ENCODE results near the gene OCRL.

- no peak for TF ChIP-seq POLR2AphosphoS5 (IDR thresholded peaks at IDR 0.05; ENCODE audit: low read depth, low read length)
- TF ChIP-seq, protein P1, sequence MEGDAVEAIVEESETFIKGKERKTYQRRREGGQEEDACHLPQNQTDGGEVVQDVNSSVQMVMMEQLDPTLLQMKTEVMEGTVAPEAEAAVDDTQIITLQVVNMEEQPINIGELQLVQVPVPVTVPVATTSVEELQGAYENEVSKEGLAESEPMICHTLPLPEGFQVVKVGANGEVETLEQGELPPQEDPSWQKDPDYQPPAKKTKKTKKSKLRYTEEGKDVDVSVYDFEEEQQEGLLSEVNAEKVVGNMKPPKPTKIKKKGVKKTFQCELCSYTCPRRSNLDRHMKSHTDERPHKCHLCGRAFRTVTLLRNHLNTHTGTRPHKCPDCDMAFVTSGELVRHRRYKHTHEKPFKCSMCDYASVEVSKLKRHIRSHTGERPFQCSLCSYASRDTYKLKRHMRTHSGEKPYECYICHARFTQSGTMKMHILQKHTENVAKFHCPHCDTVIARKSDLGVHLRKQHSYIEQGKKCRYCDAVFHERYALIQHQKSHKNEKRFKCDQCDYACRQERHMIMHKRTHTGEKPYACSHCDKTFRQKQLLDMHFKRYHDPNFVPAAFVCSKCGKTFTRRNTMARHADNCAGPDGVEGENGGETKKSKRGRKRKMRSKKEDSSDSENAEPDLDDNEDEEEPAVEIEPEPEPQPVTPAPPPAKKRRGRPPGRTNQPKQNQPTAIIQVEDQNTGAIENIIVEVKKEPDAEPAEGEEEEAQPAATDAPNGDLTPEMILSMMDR (IDR thresholded peaks at IDR 0.05), result no peak
- TF ChIP-seq, protein P2, sequence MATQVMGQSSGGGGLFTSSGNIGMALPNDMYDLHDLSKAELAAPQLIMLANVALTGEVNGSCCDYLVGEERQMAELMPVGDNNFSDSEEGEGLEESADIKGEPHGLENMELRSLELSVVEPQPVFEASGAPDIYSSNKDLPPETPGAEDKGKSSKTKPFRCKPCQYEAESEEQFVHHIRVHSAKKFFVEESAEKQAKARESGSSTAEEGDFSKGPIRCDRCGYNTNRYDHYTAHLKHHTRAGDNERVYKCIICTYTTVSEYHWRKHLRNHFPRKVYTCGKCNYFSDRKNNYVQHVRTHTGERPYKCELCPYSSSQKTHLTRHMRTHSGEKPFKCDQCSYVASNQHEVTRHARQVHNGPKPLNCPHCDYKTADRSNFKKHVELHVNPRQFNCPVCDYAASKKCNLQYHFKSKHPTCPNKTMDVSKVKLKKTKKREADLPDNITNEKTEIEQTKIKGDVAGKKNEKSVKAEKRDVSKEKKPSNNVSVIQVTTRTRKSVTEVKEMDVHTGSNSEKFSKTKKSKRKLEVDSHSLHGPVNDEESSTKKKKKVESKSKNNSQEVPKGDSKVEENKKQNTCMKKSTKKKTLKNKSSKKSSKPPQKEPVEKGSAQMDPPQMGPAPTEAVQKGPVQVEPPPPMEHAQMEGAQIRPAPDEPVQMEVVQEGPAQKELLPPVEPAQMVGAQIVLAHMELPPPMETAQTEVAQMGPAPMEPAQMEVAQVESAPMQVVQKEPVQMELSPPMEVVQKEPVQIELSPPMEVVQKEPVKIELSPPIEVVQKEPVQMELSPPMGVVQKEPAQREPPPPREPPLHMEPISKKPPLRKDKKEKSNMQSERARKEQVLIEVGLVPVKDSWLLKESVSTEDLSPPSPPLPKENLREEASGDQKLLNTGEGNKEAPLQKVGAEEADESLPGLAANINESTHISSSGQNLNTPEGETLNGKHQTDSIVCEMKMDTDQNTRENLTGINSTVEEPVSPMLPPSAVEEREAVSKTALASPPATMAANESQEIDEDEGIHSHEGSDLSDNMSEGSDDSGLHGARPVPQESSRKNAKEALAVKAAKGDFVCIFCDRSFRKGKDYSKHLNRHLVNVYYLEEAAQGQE (IDR thresholded peaks at IDR 0.05; ENCODE audit: insufficient read depth in 1 of 2, low read depth in 2 of 2, low read length in 1 of 2), result no peak
- TF ChIP-seq SIN3A (IDR thresholded peaks at IDR 0.05; ENCODE audit: borderline replicate concordance, insufficient read depth, low read depth, low read length), result no peak
- TF ChIP-seq TCF7L2 (IDR thresholded peaks at IDR 0.05; ENCODE audit: low read depth, low read length), result no peak
Observed at GRCh38 chrX:129520151-129520550, 19.9 kb upstream of the OCRL start.

Data from Panc1 (cell line).